ENCODE measurements around the gene ZBTB16.

ZBTB16 gene

DNA sequence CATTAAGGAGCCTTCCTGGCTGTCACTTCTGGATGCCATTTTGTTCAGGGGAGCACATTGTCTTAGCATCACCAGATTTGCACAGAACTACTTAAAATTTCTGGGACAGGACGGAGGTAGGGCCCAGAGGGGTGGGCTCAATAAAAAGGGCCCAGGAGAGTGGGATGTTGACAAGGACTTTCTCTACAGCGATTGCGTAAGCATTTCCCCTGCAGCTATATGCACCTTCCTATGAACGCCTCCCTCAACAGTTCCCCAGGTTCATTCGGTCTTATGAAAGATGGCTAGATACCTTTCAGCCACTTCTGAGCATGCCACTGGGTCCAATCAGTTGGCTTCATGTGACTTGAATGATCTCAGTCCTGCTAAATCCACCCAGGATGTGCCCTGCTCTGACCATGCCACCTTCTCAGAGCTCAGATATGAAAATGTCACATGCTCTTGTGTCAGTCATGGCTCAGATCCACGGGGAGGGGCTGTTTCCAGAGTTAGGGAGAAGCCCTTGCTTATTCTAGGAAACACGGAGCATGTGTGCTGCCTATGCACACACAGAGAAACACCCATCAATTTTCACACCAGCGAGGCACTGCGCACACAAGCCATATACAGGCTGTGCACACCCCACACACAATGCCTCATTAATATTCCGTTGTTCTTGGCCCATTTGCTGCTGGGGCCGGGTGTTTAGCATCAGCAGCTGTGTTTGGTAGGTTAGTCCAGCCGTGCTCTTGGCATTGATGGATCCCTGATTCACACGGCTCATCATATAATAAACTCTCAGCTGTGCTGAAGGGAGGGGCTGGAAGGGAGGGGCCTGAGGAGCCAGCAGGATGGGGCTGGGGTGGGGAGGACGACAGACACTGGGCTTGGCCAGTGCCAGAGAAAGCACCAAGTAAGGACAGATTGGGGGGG is 184.2 kb downstream of the ZBTB16 start:
- DNase-seq (ENCODE audit: low spot score), result peak; percentile 50

DNA sequence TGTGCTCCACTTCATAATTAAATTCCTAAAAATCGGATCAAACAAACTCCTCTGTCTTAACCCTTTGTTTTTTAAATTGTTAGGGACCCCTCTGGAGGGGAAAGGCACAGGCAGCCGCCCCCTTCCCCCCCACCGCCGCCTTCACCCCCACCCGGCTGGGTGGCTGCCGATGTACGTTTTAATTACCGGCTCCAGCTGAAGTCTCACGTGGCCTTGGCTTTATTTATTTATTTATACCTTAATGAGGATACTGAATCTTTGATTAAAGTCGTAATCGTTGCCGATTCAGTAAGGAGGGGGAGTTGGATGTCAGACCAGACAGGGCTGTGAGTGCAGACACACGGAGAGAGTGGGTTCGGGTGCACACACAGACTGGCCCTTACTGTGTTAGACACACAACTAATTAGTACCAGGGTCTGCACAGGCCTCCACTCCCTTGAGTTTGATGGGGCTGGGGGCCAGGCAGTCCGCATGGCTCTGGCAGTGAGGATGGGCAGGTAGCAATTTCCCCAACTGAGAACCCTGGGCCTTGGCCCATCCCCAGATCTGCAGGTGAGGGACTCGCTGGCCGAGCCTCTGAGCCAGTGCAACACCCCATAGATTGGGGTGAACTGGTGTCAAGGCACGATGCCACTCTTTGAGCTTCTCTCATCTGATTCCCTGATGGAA is 185.3 kb downstream of the ZBTB16 start:
- no peak for DNase-seq (ENCODE audit: low spot score)

DNA sequence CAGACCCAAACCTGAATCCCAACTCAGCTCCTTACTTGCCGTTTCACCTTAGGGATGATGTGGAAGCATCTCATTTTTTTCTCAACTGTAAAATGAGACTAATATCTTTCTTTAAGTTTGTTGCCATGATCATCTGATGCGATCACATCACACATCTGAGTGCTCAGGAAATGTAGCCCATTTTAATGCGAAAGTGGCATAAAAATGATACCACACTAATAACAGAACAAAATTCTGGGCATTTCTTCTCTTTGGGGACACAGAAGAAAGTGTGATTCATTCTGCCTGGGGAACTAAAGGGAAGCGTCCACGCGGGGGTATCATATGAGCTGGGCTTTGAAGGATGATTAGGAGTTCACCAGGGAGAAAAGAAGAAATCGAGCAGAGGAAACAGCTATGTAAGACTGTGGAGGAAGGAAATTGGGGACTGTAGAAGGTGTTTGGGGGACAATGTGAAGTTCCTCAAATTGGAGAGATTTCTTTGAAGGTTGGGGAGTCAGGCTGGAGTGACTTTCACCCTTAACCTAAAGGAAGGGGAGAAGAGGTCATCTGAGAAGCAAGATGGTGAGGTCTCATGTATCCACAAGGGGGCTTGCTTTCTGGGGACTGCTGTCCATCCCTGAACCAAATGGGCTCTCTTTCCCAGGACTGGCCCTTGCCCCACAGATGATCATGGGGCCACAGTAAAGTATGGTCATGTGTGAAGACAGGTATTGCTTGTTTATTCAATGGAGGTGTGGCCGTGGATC is 187.0 kb downstream of the ZBTB16 start:
- DNase-seq (ENCODE audit: low spot score), result no peak

DNA sequence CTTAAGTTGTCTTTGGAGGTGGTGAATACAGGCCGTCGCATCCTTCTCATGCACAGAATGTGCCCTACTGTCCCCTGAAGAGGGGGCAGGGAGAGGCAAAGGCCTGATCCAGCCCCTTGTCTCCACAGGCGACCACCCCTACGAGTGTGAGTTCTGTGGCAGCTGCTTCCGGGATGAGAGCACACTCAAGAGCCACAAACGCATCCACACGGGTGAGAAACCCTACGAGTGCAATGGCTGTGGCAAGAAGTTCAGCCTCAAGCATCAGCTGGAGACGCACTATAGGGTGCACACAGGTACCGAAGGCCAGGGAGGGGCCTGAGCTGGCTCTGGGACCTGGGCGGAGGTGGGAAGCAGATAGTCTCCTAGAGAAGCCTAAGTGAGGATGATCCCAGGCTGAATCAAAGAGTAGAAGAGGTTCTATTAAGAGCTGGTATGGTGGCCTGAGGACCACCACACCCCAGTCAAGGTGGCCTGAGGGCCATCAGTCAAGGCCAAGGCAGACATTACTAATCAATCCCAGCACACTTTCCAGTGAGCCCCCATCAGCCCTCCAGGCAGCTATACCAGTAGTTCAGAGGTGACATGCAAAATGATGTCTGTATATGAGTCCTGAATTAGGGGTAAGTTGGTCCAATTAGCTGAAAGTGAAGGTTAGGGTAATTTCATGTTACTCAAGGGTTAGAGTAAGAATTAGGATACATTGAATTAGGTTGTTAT is 187.7 kb downstream of the ZBTB16 start:
- no peak for DNase-seq (ENCODE audit: low spot score)

DNA sequence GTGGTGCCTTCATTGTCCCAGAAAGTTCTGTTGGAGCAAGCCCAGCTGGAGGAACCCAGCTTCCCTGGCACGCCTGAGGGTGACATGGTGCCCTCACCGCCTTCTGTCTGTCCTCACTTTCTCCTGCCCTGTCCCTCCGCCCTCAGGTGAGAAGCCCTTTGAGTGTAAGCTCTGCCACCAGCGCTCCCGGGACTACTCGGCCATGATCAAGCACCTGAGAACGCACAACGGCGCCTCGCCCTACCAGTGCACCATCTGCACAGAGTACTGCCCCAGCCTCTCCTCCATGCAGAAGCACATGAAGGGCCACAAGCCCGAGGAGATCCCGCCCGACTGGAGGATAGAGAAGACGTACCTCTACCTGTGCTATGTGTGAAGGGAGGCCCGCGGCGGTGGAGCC is 190.7 kb downstream of the ZBTB16 start:
- DNase-seq (ENCODE audit: low spot score), result no peak

DNA sequence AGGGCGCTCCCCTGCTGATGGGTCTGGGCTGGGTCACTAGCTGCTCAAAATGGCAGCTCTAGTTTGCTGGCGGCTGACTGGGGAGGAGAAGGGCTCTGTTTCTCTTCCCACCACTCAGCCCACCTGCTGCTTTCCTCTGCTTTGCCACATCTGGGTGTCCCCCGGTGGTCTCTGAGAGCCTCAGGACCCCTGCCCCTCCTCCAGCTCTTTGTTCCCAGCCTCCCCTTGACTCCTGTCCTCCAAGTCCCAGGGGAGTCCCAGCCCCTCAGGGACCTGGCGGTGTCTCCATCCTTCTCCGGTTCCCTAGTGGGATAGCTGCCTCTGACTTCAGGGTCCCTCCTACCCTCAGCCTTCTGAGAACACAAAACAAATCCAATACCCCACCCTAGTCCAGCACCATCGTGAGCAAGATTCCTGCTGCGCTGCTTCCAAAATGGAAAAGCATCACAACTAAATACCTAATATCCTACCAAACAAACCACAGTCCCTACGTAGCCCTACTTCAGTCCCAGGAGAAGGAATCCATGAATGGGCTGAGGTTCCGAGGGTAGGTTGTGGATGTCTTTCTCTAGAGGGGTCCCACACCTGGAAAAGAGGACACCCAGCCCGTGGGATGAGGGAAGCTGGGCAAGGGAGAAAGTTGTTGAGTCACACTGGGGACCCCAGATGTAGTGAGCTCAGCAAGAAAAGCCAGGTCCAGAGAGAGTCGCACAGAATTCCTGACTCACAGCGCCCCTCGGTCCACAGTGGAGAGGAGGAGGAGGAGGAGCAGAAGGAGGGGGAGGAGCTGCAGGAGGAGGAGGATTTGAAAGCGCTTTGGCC is 191.7 kb downstream of the ZBTB16 start:
- no peak for DNase-seq (ENCODE audit: low spot score)

DNA sequence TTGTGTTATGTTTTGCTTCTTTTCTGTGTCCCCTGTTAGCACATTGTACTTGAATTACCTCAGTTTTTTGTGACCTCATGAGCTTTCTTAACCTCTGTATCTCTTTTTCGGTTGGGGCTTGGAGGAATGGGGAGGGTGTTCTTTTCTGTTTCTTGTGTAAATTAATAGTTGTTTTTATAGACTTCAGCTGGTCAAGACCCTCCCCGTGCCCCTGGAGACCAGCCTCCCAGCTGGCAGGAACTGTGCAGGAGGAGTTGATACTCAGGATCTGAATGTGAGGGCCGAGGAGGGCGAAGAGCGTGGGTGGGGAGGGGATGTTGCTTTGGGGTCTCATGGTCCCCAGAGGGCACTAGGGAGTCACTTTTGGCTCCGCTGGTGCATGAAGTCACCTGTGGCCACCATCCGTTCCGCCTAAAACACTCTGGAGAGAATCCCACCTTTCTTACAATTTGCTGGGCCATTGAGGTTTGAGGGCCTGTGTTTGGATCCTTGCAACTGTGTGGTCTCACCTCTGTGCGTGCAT is 192.4 kb downstream of the ZBTB16 start:
- no peak for DNase-seq (ENCODE audit: low spot score)

DNA sequence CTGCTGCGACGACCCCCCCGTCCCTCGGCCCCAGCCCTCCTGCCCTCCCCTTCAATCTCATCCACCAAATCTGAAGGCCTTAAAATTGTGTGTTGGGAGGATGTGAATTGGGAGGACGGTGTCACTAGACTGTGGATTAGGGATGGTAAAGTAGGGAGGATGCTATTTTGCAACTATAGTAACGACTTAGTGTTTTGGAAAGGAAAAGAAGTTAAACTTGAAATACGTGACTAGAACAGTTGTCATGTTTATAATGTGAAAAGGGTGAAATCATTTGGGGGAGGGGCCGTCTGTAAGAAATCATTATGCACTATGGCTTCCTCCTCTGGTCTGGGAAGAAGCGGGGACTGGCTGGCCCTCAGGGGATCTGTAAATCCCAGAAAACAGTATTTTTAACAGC is 193.3 kb downstream of the ZBTB16 start:
- DNase-seq (ENCODE audit: low spot score), result no peak

DNA sequence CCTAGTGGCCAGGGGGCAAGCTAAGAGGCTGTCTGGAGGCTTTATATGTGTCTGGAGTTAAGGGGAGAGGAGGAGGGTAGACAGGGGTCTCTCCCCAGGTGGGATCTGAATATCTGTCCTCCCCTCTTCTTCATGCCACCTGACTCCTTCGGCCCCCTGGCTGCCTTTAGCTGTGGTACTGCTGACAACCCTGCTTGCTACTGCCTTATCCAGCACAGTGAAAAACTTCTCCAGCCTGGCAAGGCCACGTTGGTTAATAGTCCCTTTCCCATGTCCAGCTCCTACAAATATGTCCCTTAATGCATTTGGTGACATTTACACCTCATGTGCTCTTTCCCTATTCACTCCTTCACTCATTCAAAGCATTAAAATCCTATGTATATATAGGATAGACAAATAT is 194.3 kb downstream of the ZBTB16 start:
- DNase-seq (ENCODE audit: low spot score), result no peak

DNA sequence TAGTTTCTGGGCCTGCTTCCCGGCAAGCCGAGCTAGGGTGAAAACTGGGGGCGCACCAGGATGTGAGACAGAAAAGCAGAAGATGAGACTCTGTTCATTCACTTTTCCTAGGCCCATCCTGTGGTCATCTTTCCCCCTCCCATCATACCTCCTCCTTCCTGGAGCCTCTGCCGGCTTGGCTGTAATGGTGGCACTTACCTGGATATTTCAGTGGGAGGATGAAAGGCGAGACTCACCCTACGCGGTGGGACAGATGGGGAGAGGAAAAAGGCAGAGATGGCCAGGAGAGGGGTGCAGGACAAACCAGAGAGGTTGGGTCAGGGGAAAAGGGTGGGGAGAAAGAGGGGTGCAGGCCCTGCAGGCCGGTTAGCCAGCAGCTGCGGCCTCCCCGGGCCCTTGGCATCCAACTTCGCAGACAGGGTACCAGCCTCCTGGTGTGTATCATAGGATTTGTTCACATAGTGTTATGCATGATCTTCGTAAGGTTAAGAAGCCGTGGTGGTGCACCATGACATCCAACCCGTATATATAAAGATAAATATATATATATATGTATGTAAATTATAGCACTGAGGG is 195.1 kb downstream of the ZBTB16 start:
- DNase-seq (ENCODE audit: low spot score), result no peak

DNA sequence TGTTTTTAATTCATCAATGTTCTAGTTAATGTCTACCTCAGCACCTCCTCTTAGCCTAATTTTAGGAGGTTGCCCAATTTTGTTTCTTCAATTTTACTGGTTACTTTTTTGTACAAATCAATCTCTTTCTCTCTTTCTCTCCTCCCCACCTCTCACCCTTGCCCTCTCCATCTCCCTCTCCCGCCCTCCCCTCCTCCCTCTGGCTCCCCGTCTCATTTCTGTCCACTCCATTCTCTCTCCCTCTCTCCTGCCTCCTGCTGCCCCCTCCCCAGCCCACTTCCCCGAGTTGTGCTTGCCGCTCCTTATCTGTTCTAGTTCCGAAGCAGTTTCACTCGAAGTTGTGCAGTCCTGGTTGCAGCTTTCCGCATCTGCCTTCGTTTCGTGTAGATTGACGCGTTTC is 195.8 kb downstream of the ZBTB16 start:
- DNase-seq (ENCODE audit: low spot score), result no peak

DNA sequence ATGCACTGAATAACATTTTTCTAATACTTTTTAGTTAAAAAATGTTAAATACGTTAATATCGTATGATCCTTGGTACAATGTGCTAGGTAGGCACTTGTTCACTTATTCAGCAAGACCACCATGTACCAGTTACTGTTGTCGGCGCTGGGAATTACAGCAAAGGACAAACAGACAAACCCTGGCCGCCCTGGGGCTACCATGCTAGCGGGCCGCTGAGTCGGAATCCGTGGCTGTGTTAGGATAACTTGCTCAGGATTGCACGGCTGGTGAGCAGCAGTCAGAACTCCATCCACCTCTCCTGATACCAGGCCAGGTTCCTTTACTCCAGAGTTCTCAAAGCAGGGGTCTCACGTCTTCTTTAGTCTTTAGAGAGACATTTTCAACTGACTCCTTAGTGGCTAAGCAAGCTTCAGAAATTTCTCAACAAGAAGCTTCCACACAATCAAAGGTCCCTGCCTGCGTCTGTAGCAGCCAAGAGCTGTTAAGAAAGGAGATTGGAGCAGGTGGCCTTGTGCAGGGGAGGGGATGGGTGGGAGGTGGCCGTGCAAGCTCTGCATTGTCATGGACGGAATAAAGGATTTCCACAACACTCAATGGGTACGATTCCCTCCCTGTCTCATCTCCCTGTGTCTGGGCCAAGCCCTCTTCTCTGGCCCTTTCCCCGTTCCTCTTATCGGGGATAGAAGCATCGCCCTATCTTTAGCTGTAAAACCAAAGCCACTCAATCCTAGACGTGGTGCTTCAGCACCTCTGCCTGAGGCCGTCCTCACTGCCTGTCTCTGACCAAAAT is 196.9 kb downstream of the ZBTB16 start:
- DNase-seq (ENCODE audit: low spot score), result no peak

DNA sequence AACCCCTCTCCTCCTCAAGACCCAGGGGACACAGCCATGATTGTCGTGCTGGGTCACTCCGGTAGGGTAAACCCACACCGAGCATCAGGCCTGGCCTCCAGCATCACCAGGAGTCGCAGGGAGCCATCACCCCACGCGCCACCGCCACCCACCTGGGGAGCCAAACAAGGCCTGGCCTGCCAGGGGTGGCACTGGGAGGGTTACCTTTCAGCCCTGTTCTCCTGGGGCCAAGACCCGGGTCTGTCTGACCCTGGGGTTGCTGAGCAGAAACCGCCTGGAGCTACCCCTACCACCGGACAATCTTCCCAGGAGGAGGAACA is 197.4 kb downstream of the ZBTB16 start:
- DNase-seq (ENCODE audit: low spot score), result no peak

DNA sequence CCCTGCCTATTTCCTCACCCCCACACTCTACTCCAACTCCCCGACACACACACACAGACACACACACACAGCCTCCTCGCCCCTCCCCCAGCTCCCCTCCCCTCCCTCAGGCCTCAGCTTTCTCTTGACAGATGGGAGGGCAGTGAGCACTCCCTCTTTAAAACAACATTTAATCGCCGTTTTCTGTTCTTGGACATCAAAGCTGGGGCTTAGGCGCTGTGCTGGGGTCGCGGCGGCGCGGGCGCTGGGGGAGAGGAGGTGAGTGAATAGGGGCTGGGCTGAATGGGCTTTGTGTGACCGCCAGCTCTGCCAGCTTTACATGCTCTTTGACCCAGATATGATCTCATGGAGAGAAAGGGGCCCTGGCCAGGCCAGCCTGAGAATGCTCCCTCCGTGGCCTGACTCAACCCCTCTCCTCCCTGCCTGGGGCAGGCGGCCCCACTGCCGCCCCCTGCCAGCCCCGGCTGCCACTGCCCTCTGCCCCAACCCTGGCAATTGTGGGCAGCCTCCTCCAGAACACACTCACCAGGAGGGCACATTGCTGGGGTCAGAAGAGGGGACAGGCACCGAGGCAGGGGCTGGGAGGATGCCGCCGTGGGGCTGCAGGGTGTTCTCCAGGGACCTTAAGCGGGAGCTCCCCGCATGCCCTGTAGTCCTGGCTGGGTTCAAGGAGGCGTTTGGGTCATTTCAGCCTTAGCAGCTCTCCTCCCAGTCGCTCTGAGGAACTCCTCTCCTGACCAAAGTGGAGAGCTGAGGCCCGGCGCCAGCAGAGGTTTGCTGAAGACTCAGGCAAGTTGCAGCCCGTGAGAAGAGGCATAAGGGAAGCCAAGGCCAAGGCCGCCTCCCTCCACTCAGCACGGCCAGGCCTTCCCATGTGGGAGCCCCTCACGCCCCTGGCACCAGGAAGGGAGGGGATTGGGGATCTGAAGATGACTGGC is 198.4 kb downstream of the ZBTB16 start:
- peak; percentile 42 for DNase-seq (ENCODE audit: low spot score)

DNA sequence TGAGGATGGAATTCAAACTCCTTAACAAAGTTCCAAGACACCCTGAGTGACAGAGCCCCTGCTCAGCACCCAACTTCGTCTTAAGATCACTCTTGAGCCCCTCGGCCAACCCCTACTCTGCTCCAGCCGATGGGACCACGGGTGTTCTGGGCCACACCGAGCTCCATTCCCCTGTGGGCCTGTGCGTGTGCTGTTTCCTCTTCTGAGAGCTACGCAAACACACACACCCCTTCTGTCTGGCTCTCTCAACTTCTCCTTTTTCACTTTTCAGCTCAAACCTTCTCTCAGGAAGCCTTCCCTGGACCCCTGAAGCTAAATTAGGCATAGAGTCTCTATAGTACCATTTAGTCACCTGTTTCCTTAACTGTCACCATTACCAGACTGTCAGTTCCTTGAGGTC is 199.2 kb downstream of the ZBTB16 start:
- no peak for DNase-seq (ENCODE audit: low spot score)

DNA sequence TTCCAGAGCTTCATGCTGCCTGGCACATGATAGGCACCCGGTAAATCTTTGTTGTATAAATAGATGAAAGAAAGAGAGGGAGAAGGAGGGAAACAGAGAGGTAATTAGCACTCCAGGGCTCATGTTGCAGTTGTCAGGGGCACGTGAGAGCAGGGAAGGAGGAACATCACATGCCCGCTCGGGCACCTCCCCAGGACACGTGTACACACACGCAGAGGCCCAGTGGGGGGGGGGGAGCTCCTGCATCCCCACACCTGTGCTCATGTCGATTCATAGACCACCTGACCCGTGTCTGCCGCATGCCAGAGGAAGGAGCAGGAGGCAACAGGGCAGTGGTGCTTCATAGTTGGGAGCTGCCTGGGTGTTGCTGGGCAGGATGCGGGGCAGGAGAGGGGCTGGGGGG is 199.6 kb downstream of the ZBTB16 start:
- no peak for DNase-seq (ENCODE audit: low spot score)

DNA sequence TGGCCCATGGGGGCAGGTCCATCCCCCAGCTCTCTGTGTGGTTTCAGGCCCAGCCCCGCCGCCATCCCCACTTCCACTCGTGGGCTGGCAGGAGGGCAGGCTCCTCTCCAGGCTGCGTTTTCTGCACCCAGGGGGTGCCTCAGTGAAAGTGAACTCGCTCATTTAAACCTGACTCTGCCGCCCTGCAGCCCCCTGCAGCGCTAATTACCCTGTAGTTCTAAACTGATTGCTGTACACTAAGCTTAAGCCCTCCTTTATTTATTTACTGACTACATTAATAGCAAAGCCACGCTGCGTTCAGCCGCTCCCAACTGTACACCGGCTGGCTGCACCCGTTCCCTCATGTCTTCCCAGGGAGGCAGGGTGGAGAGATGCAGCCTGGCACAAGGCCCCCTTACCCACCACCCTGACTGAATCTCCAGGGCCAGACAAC is 200.1 kb downstream of the ZBTB16 start:
- DNase-seq (ENCODE audit: low spot score), result no peak

DNA sequence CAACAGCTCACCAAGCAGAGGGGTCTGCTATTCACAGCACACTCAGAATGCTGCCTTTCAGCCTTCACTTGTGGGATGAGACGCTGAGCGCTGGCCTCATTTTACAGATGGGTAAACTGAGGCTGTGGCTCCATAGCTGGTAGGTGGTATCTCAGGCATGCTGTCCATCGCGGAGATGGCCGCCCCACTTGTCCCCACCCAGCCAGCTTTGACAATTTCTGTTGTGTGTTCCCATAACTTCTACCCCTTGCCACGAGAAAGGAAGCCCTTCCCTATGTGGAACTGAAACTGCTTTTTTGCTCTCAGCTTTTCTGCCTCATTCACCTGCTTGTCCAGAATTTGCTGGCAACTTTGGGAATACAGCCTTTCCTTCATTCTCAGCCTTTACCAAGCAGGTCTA is 200.6 kb downstream of the ZBTB16 start:
- DNase-seq (ENCODE audit: low spot score), result no peak

DNA sequence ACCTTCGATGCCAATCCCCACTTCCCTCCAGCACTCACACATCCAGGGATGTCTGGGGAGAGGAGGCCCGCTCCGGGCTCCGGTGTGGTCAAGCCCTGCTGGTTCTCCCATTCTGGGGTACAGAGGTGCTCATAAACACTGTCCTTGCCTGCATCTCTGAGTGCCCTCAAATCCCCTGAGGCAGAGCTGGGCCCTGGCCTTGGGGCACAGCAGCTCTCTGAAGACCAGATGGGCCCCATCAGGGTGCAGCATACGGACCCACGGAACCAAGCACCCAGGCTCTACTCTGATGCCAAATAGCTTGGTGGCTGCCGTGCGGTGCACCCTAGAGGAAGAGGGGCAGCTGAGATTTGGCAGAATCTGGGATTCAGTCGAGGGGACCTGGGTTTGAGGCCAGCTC is 201.0 kb downstream of the ZBTB16 start:
- no peak for DNase-seq (ENCODE audit: low spot score)
